Mesodermal cell (in vitro differentiated cells): ENCODE data around the gene FAM78A. TPM values are rescaled to one million over a fixed set of nuclear protein-coding genes. Genes with fewer than 3 reads are reported as not detected.
A peak's percentile ranks its signal among the peaks of the same experiment; 100 is the strongest.

Experiments
- H3K27ac ChIP-seq: 2 replicates; pipeline ENCODE4 v1.7.0; 2013; ENCODE audit warnings: mild to moderate bottlenecking, low read depth, low read length, moderate library complexity; ENCODE audit not compliant: severe bottlenecking
- H3K36me3 ChIP-seq: 2 replicates; pipeline ENCODE4 v1.7.1; 2013; ENCODE audit warnings: mild to moderate bottlenecking, low read length, moderate library complexity; ENCODE audit not compliant: control insufficient read depth, insufficient read depth
- H3K4me1 ChIP-seq: one replicate; pipeline ENCODE4 v1.7.1; 2013; ENCODE audit warnings: mild to moderate bottlenecking, low read length; ENCODE audit not compliant: insufficient read depth, control insufficient read depth, poor library complexity, severe bottlenecking
- H3K4me3 ChIP-seq: 2 replicates; pipeline ENCODE4 v1.7.0; 2013; ENCODE audit warnings: low read length, control low read depth, mild to moderate bottlenecking; ENCODE audit not compliant: insufficient read depth, poor library complexity, severe bottlenecking; ENCODE audit errors: extremely low read depth
- H3K9me3 ChIP-seq: 2 replicates; pipeline ENCODE4 v1.7.1; 2013; ENCODE audit warnings: mild to moderate bottlenecking, low read length, moderate library complexity; ENCODE audit not compliant: control insufficient read depth
- WGBS, 2 experiments: methylation state at CpG; one replicate each; pipeline ENCODE4 v1.1.5; 2013; ENCODE audit warnings: missing lambda C conversion rate in 2 of 2; ENCODE audit not compliant: insufficient coverage in 2 of 2; 5-methylcytosine and 5-hydroxymethylcytosine counted together
- polyA plus RNA-seq, 2 experiments: library from polyadenylated mRNA; stranded (reverse); fragments of 50-300 nt; gene quantifications; one replicate each; pipeline ENCODE4 v1.2.3, GENCODE V29; 2013

The FAM78A gene, protein sequence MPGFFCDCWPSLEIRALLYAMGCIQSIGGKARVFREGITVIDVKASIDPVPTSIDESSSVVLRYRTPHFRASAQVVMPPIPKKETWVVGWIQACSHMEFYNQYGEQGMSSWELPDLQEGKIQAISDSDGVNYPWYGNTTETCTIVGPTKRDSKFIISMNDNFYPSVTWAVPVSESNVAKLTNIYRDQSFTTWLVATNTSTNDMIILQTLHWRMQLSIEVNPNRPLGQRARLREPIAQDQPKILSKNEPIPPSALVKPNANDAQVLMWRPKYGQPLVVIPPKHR
- 5.6 TPM for polyA plus RNA-seq (2013, experiment 1 of 2)
- 3.6 TPM for polyA plus RNA-seq (2013, experiment 2 of 2)

GRCh38 chr9:131276094-131276888, at the start of gene FAM78A:
Gene FAM78A, minus strand, starts transcription at chr9:131276510. Its CDS starts 331 bp downstream, at chr9:131276179.
- H3K9me3 ChIP-seq = no peaks in the 10 kb centered on the region
- peak within 1 kb of the TSS; percentile 54 for H3K4me3 ChIP-seq
- WGBS, 2 experiments = 18 to 20% methylated on average over 57 to 64 of the region's 76 CpGs
- peaks cover 13% of the 10 kb centered on the region for H3K4me1 ChIP-seq
- H3K36me3 ChIP-seq = no peaks in the 10 kb centered on the region
- H3K27ac ChIP-seq = no peak within 1 kb of the TSS

- Histone ChIP-seq H3K36me3 (no peaks in the 10 kb centered on the region), H3K4me1 (no peaks in the 10 kb centered on the region), H3K4me3 (no peak overlapping the region), H3K27ac (no peak overlapping the region), H3K9me3 (no peaks in the 10 kb centered on the region)
- 94 to 98% methylated on average over 12 to 17 of the region's 21 CpGs for WGBS, 2 experiments
Observed at GRCh38 chr9:131324736-131325679, 48.7 kb upstream of the FAM78A start.

DNA sequence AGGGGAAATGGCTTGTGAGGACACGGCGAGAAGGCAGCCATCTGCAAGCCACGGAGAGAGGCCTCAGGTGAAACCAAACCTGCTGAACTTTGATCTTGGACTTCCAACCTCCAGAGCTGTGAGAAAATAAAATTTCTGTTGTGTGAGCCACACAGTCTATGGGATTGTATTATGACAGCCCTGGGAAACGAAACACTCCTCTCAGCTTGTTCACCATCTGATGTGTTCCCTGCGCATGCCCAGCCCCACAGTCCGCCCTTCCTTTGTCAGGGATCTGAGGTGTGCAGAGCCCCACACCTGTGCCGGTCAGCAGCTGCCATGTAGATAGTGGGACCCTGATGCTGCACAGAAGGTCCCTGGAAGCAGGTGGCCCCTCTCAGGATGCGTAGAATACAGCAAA, 47.3 kb upstream of the FAM78A start:
- H3K36me3 ChIP-seq = no peaks in the 10 kb centered on the region
- H3K4me3 ChIP-seq = no peak overlapping the region
- H3K4me1 ChIP-seq = no peaks in the 10 kb centered on the region
- H3K27ac ChIP-seq = no peak overlapping the region
- 94 to 98% methylated on average over 6 of the region's 8 CpGs for WGBS, 2 experiments
- H3K9me3 ChIP-seq = no peaks in the 10 kb centered on the region

- Histone ChIP-seq H3K9me3 (no peaks in the 10 kb centered on the region), H3K27ac (no peak overlapping the region), H3K36me3 (no peaks in the 10 kb centered on the region), H3K4me1 (no peaks in the 10 kb centered on the region), H3K4me3 (no peak overlapping the region)
- 89 to 96% methylated on average over 10 to 11 of the region's 19 CpGs for WGBS, 2 experiments
Observed at GRCh38 chr9:131320031-131320685, 43.8 kb upstream of the FAM78A start.

GRCh38 chr9:131319486-131319885, 43.2 kb upstream of the FAM78A start:
- Histone ChIP-seq H3K27ac (no peak overlapping the region), H3K36me3 (no peaks in the 10 kb centered on the region), H3K4me1 (no peaks in the 10 kb centered on the region), H3K4me3 (no peak overlapping the region), H3K9me3 (no peaks in the 10 kb centered on the region)
- 76 to 97% methylated on average over 5 to 10 of the region's 12 CpGs for WGBS, 2 experiments

GRCh38 chr9:131318231-131319085, 42.1 kb upstream of the FAM78A start:
- Histone ChIP-seq H3K36me3 (no peaks in the 10 kb centered on the region), H3K27ac (no peak overlapping the region), H3K4me3 (no peak overlapping the region), H3K4me1 (no peaks in the 10 kb centered on the region), H3K9me3 (no peaks in the 10 kb centered on the region)
- WGBS, 2 experiments = 95 to 96% methylated on average over 21 of the region's 23 CpGs

- no peaks in the 10 kb centered on the region for H3K36me3 ChIP-seq
- no peak overlapping the region for H3K4me3 ChIP-seq
- WGBS, 2 experiments = 89 to 96% methylated on average over 22 of the region's 28 CpGs
- H3K27ac ChIP-seq = no peak overlapping the region
- H3K4me1 ChIP-seq = no peaks in the 10 kb centered on the region
- H3K9me3 ChIP-seq = no peaks in the 10 kb centered on the region
Observed at GRCh38 chr9:131312822-131313770, 36.8 kb upstream of the FAM78A start.

- WGBS, 2 experiments = 89 to 93% methylated on average over 5 to 8 of the region's 9 CpGs
- Histone ChIP-seq H3K4me1 (no peaks in the 10 kb centered on the region), H3K9me3 (no peaks in the 10 kb centered on the region), H3K36me3 (no peaks in the 10 kb centered on the region), H3K27ac (no peak overlapping the region), H3K4me3 (no peak overlapping the region)
Observed at GRCh38 chr9:131312246-131312645, 35.9 kb upstream of the FAM78A start.
